ENCODE measurements around the gene SLC16A5.
"Not testable (repeated sequence)": the region's sequence is repeated elsewhere in the genome, so short reads cannot be mapped to it uniquely, and the experiment has no call there.

Gene SLC16A5

DNA sequence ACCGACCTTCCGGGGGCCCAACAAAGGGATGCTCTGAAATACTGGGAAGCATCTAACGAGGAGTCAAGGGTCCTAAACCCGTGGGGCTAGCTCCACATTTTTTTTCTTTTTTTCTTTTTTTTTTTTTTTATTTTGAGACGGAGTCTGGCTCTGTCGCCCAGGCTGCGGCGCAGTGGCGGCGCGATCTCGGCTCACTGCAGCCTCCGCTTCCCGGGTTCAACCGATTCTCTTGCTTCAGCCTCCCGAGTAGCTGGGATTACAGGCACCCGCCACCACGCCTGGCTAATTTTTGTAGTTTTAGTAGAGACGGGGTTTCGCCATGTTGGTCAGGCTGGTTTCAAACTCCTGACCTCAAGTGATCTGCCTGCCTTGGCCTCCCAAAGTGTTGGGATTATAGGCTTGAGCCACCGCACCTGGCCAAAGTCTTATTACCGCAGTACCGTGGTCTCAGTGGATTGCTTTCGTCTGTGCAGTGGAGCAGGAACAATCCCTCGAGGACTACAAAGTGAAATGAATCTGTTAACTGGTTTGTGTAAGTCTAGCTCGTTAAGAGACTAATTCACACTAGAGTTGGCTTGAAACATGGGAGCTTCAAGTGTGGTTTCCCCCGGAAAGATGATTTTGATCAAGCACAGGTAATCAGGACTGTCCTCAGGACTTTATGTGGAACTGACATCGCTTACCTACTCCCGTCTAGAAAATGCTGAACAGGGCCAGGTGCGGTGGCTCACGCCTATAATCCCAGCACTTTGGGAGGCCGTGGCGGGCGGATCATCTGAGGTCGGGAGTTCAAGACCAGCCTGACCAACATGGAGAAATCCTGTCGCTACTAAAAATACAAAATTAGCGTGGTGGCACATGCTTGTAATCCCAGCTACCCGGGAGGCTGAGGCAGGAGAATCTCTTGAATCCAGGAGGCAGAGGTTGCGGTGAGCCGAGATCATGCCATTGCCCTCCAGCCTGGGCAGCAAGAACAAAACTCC, 44.6 kb downstream of the SLC16A5 start:
- DNase-seq (ENCODE audit: low spot score) = not testable (repeated sequence)

DNA sequence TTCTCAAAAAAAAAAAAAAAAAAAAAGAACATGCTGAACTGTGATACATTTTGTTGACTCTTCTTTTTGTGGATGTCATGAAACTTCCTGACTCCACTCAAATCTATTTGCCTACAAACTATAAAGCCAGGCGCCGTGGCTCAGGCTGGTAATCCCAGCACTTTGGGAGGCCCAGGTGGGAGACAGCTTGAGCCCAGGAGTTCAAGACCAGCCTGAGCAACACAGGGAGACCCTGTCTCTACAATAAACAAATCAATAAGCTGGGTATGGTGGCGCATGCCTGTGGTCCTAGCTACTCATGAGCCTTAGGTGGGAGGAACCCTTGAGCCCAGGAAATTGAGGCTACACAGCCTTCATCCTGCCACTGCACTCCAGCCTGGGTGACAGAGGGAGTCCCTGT, 45.2 kb downstream of the SLC16A5 start:
- peaks cover 4 to 7% of the 10 kb centered on the region in 2 donors for H3K4me1 ChIP-seq (ENCODE audit: control insufficient read depth in 2 of 2, insufficient read depth in 1 of 2, low read depth in 1 of 2, low read length in 2 of 2)
- H2BK120ac ChIP-seq (ENCODE audit: low read depth, low read length) = no peak overlapping the region
- H3K4me2 ChIP-seq (ENCODE audit: insufficient read depth, low read length, poor library complexity, severe bottlenecking) = no peak overlapping the region
- no CpG with 5 or more reads among the region's 3 CpGs for WGBS, 2 donors (ENCODE audit: extremely low coverage in 2 of 2, insufficient read length in 2 of 2, insufficient replicate concordance in 1 of 2)
- no peak overlapping the region for H3K23ac ChIP-seq (ENCODE audit: low read depth, low read length, poor library complexity)
- H2AK5ac ChIP-seq (ENCODE audit: low read depth, low read length) = no peak overlapping the region
- no peak overlapping the region for H2BK15ac ChIP-seq (ENCODE audit: low read length)
- H3K36me3 ChIP-seq (replicated peaks in 1 of 2; ENCODE audit: control insufficient read depth in 2 of 2, insufficient read depth in 2 of 2, low read length in 2 of 2) = peaks cover 34 to 58% of the 10 kb centered on the region in 2 donors
- H2AFZ ChIP-seq (ENCODE audit: low read length) = no peak overlapping the region
- H3K4ac ChIP-seq (ENCODE audit: low read length) = no peak overlapping the region
- H3K79me1 ChIP-seq (ENCODE audit: low read depth, low read length) = peaks cover 7% of the 10 kb centered on the region
- no peaks in the 10 kb centered on the region for H3K9me3 ChIP-seq (replicated peaks in 1 of 2; ENCODE audit: control insufficient read depth in 2 of 2, insufficient read depth in 1 of 2, low read depth in 1 of 2, low read length in 2 of 2)
- H2BK12ac ChIP-seq (ENCODE audit: low read length) = no peak overlapping the region
- no peak overlapping the region for H3K4me3 ChIP-seq (ENCODE audit: low read length in 2 of 2)
- DNase-seq (ENCODE audit: low spot score) = no peak
- H3K14ac ChIP-seq (ENCODE audit: low read length) = no peak overlapping the region
- H4K8ac ChIP-seq (ENCODE audit: low read depth, low read length) = no peak overlapping the region
- no peak overlapping the region for H3K9ac ChIP-seq (ENCODE audit: low read depth, low read length, poor library complexity)
- no peaks in the 10 kb centered on the region for H3K27me3 ChIP-seq (ENCODE audit: control insufficient read depth in 3 of 3, insufficient read depth in 3 of 3, low read depth in 1 of 3, low read length in 3 of 3)
- H3K27ac ChIP-seq (replicated peaks; ENCODE audit: low read length) = no peak overlapping the region
- H3K18ac ChIP-seq (ENCODE audit: low read length) = no peak overlapping the region
- no peak overlapping the region for H2BK5ac ChIP-seq (ENCODE audit: low read length)
- no peak overlapping the region for H4K91ac ChIP-seq (ENCODE audit: low read depth, low read length, poor library complexity)

More for the DNA sequence above, 44.6 kb downstream of the SLC16A5 start:
- H3K9me3 ChIP-seq (replicated peaks in 1 of 2; ENCODE audit: control insufficient read depth in 2 of 2, insufficient read depth in 1 of 2, low read depth in 1 of 2, low read length in 2 of 2); H3K4ac ChIP-seq (ENCODE audit: low read length); H3K4me1 ChIP-seq (ENCODE audit: control insufficient read depth in 2 of 2, insufficient read depth in 1 of 2, low read depth in 1 of 2, low read length in 2 of 2); H4K91ac ChIP-seq (ENCODE audit: low read depth, low read length, poor library complexity); H2BK12ac ChIP-seq (ENCODE audit: low read length); H3K27me3 ChIP-seq (ENCODE audit: control insufficient read depth in 3 of 3, insufficient read depth in 3 of 3, low read depth in 1 of 3, low read length in 3 of 3); H3K79me1 ChIP-seq (ENCODE audit: low read depth, low read length); H2BK15ac ChIP-seq (ENCODE audit: low read length); H4K8ac ChIP-seq (ENCODE audit: low read depth, low read length); H2BK120ac ChIP-seq (ENCODE audit: low read depth, low read length); H3K14ac ChIP-seq (ENCODE audit: low read length): not testable (repeated sequence)
- Histone ChIP-seq H2BK5ac (ENCODE audit: low read length) (peak overlapping the region; percentile 24), H3K27ac (replicated peaks; ENCODE audit: low read length) (peak overlapping the region; percentile 96), H3K4me2 (ENCODE audit: insufficient read depth, low read length, poor library complexity, severe bottlenecking) (peak overlapping the region; percentile 88), H2AK5ac (ENCODE audit: low read depth, low read length) (peak overlapping the region; percentile 56), H3K36me3 (replicated peaks in 1 of 2; ENCODE audit: control insufficient read depth in 2 of 2, insufficient read depth in 2 of 2, low read length in 2 of 2) (peaks cover 32 to 55% of the 10 kb centered on the region in 2 donors), H3K18ac (ENCODE audit: low read length) (peak overlapping the region; percentile 98), H3K23ac (ENCODE audit: low read depth, low read length, poor library complexity) (peak overlapping the region; percentile 96), H3K9ac (ENCODE audit: low read depth, low read length, poor library complexity) (peak overlapping the region; percentile 68), H2AFZ (ENCODE audit: low read length) (peak overlapping the region; percentile 95), H3K4me3 (ENCODE audit: low read length in 2 of 2) (peak overlapping the region; percentile 81 to 97)
- WGBS, 2 donors (ENCODE audit: extremely low coverage in 2 of 2, insufficient read length in 2 of 2, insufficient replicate concordance in 1 of 2) = no CpG with 5 or more reads among the region's 40 CpGs

DNA sequence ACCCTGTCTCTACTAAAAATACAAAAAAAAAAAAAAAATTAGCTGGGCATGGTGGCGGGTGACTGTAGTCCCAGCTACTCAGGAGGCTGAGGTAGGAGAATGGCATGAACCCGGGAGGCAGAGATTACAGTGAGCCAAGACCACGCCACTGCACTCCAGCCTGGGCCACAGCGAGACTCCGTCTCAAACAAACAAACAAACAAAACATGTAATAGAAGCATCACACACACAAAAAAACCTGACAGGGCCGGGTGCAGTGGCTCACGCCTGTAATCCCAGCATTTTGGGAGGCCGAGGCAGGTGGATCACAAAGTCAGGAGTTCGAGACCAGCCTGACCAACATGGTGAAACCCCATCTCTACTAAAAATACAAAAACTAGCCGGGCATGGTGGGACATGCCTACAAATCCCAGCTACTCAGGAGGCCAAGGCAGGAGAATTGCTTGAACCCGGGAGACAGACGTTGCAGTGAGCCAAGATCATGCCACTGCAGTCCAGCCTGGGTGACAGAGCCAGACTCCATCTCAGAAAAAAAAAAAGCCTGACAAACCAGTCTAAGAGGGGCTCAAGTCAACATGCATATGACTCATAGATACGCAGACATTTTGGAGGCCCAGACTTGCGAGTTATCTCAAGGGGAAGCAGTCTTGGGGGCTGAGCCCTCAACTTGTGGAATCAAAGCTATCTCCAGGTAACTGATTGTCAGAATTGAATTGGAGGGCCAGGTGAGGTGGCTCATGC, 46.0 kb downstream of the SLC16A5 start:
- not testable (repeated sequence) for H2BK12ac ChIP-seq (ENCODE audit: low read length); H4K8ac ChIP-seq (ENCODE audit: low read depth, low read length); H2AK5ac ChIP-seq (ENCODE audit: low read depth, low read length); H3K9me3 ChIP-seq (replicated peaks in 1 of 2; ENCODE audit: control insufficient read depth in 2 of 2, insufficient read depth in 1 of 2, low read depth in 1 of 2, low read length in 2 of 2); H3K23ac ChIP-seq (ENCODE audit: low read depth, low read length, poor library complexity); H3K4me3 ChIP-seq (ENCODE audit: low read length in 2 of 2); H2BK15ac ChIP-seq (ENCODE audit: low read length); H3K27me3 ChIP-seq (ENCODE audit: control insufficient read depth in 3 of 3, insufficient read depth in 3 of 3, low read depth in 1 of 3, low read length in 3 of 3); H3K18ac ChIP-seq (ENCODE audit: low read length); H3K4me1 ChIP-seq (ENCODE audit: control insufficient read depth in 2 of 2, insufficient read depth in 1 of 2, low read depth in 1 of 2, low read length in 2 of 2); DNase-seq (ENCODE audit: low spot score); H2BK120ac ChIP-seq (ENCODE audit: low read depth, low read length); H3K4ac ChIP-seq (ENCODE audit: low read length); H3K14ac ChIP-seq (ENCODE audit: low read length); H3K4me2 ChIP-seq (ENCODE audit: insufficient read depth, low read length, poor library complexity, severe bottlenecking); H4K91ac ChIP-seq (ENCODE audit: low read depth, low read length, poor library complexity); H3K9ac ChIP-seq (ENCODE audit: low read depth, low read length, poor library complexity); H2BK5ac ChIP-seq (ENCODE audit: low read length); H2AFZ ChIP-seq (ENCODE audit: low read length); H3K79me1 ChIP-seq (ENCODE audit: low read depth, low read length)
- H3K36me3 ChIP-seq (replicated peaks in 1 of 2; ENCODE audit: control insufficient read depth in 2 of 2, insufficient read depth in 2 of 2, low read length in 2 of 2) = peaks cover 32 to 60% of the 10 kb centered on the region in 2 donors
- peak overlapping the region; percentile 15 for H3K27ac ChIP-seq (replicated peaks; ENCODE audit: low read length)
- no CpG with 5 or more reads among the region's 14 CpGs for WGBS, 2 donors (ENCODE audit: extremely low coverage in 2 of 2, insufficient read length in 2 of 2, insufficient replicate concordance in 1 of 2)

DNA sequence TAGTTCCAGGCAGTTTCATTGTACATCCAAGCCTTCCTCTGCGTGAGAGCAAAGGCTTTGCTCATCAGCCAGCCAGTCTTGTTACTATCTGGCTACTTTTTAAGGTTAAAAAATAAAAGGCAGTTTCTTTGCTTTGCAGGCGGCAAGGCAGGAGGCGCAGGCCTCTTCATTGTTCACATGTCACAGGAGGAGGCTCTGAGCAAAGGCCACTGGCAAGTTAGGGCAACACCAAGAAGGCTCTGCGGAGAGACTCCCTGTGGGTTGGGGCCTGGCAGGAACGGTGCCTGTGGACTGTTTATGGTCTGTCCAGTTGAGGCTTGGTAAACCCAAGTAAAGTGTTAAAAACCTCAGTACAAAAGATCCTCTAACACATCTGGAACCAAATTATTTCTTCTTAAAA, 47.7 kb downstream of the SLC16A5 start:
- Histone ChIP-seq H3K9ac (ENCODE audit: low read depth, low read length, poor library complexity) (no peak overlapping the region), H3K4me1 (ENCODE audit: control insufficient read depth in 2 of 2, insufficient read depth in 1 of 2, low read depth in 1 of 2, low read length in 2 of 2) (peaks cover 2% of the 10 kb centered on the region in 2 donors), H3K14ac (ENCODE audit: low read length) (no peak overlapping the region), H2BK120ac (ENCODE audit: low read depth, low read length) (no peak overlapping the region), H3K18ac (ENCODE audit: low read length) (no peak overlapping the region), H3K27me3 (ENCODE audit: control insufficient read depth in 3 of 3, insufficient read depth in 3 of 3, low read depth in 1 of 3, low read length in 3 of 3) (no peaks in the 10 kb centered on the region), H3K4ac (ENCODE audit: low read length) (no peak overlapping the region), H4K8ac (ENCODE audit: low read depth, low read length) (no peak overlapping the region), H3K79me1 (ENCODE audit: low read depth, low read length) (peaks cover 5% of the 10 kb centered on the region), H3K23ac (ENCODE audit: low read depth, low read length, poor library complexity) (no peak overlapping the region), H3K4me3 (ENCODE audit: low read length in 2 of 2) (no peak overlapping the region), H2BK12ac (ENCODE audit: low read length) (no peak overlapping the region), H2AK5ac (ENCODE audit: low read depth, low read length) (no peak overlapping the region), H3K9me3 (replicated peaks in 1 of 2; ENCODE audit: control insufficient read depth in 2 of 2, insufficient read depth in 1 of 2, low read depth in 1 of 2, low read length in 2 of 2) (no peaks in the 10 kb centered on the region), H2BK15ac (ENCODE audit: low read length) (no peak overlapping the region), H2BK5ac (ENCODE audit: low read length) (no peak overlapping the region), H3K36me3 (replicated peaks in 1 of 2; ENCODE audit: control insufficient read depth in 2 of 2, insufficient read depth in 2 of 2, low read length in 2 of 2) (peaks cover 22 to 60% of the 10 kb centered on the region in 2 donors), H3K4me2 (ENCODE audit: insufficient read depth, low read length, poor library complexity, severe bottlenecking) (no peak overlapping the region), H2AFZ (ENCODE audit: low read length) (no peak overlapping the region), H4K91ac (ENCODE audit: low read depth, low read length, poor library complexity) (no peak overlapping the region), H3K27ac (replicated peaks; ENCODE audit: low read length) (peak overlapping the region; percentile 45)
- no CpG with 5 or more reads among the region's 5 CpGs for WGBS, 2 donors (ENCODE audit: extremely low coverage in 2 of 2, insufficient read length in 2 of 2, insufficient replicate concordance in 1 of 2)
- no peak for DNase-seq (ENCODE audit: low spot score)

All from neuronal stem cell (in vitro differentiated cells).